PC-3 (cell line): ENCODE data around the gene CDHR5. TPM values are rescaled to one million over a fixed set of nuclear protein-coding genes. Genes with fewer than 3 reads are reported as not detected.

Experiments
- ATAC-seq: fragments of 200-7000 bp; cut with Tn5 transposase; 2 replicates; pipeline ENCODE4 v1.9.1; 2020; ENCODE audit warnings: mild to moderate bottlenecking, moderate library complexity
- BruUV-seq: library from RNA; stranded (reverse); fragments of 400-500 nt; replicated peaks from 2 replicates; lab custom pipeline; 2021; lab: Mats Ljungman, UMichigan
- CTCF ChIA-PET: fragments of 300-600 bp; sonication (Branson Sonifier 250); formaldehyde crosslinking; loops from one replicate; lab custom pipeline; 2022; ENCODE audit warnings: antibody characterized with exemption; lab: Charles Lee
- POLR2A ChIA-PET: fragments of 300-600 bp; sonication (Branson Sonifier 250); formaldehyde crosslinking; loops from one replicate; lab custom pipeline; 2022; ENCODE audit warnings: antibody characterized with exemption; ENCODE audit not compliant: unreplicated experiment; lab: Charles Lee
- DNase-seq: peaks from one replicate; pipeline ENCODE4 v3.0.0-alpha.2; 2015
- H2AFZ ChIP-seq: fragments of 300-600 bp; sonication (generic); 2 replicates; pipeline ENCODE4 v1.6.0; 2016; ENCODE audit warnings: antibody characterized with exemption, low read length
- H3F3A ChIP-seq: fragments of 300-600 bp; sonication (generic); one replicate; pipeline ENCODE4 v1.6.0; 2017; ENCODE audit warnings: antibody characterized with exemption, low read length, control low read depth, mild to moderate bottlenecking; ENCODE audit not compliant: unreplicated experiment
- H3K27ac ChIP-seq: fragments of 300-600 bp; sonication (generic); 2 replicates; pipeline ENCODE4 v1.5.1; 2016; ENCODE audit warnings: mild to moderate bottlenecking, low read length
- H3K27me3 ChIP-seq: fragments of 300-600 bp; sonication (generic); 2 replicates; pipeline ENCODE4 v1.6.1; 2016; ENCODE audit warnings: low read length, mixed read lengths
- H3K36me3 ChIP-seq: fragments of 300-600 bp; sonication (generic); 2 replicates; pipeline ENCODE4 v1.6.1; 2016; ENCODE audit warnings: low read depth, mixed run types, low read length, mixed read lengths
- H3K4me1 ChIP-seq: fragments of 300-600 bp; sonication (generic); 2 replicates; pipeline ENCODE4 v1.5.1; 2016; ENCODE audit warnings: low read length; ENCODE audit not compliant: insufficient read depth
- H3K4me2 ChIP-seq: fragments of 300-600 bp; sonication (generic); 2 replicates; pipeline ENCODE4 v1.6.0; 2016; ENCODE audit warnings: low read length
- H3K4me3 ChIP-seq: fragments of 300-600 bp; sonication (generic); 2 replicates; pipeline ENCODE4 v1.5.1; 2016; ENCODE audit warnings: mild to moderate bottlenecking, low read length, mixed read lengths
- H3K79me2 ChIP-seq: fragments of 300-600 bp; sonication (generic); 2 replicates; pipeline ENCODE4 v1.6.1; 2017; ENCODE audit warnings: low read length, mixed read lengths
- H3K9ac ChIP-seq: fragments of 300-600 bp; sonication (generic); 2 replicates; pipeline ENCODE4 v1.6.0; 2016; ENCODE audit warnings: mild to moderate bottlenecking, low read length
- H3K9me2 ChIP-seq: fragments of 300-600 bp; sonication (generic); replicated peaks from 2 replicates; pipeline ENCODE4 v1.6.1; 2016; ENCODE audit warnings: mixed run types, low read length, mixed read lengths
- H3K9me3 ChIP-seq: fragments of 300-600 bp; sonication (generic); 2 replicates; pipeline ENCODE4 v1.6.1; 2016; ENCODE audit warnings: low read length, mixed read lengths
- H4K20me1 ChIP-seq: fragments of 300-600 bp; sonication (generic); 2 replicates; pipeline ENCODE4 v1.6.1; 2016; ENCODE audit warnings: low read length, mixed read lengths
- EZH2 ChIP-seq: fragments of 300-600 bp; sonication (generic); IDR thresholded peaks from one replicate; pipeline ENCODE4 v1.6.1; 2017; ENCODE audit warnings: antibody characterized with exemption, mild to moderate bottlenecking, low read length; ENCODE audit not compliant: unreplicated experiment
- EZH2phosphoT487 ChIP-seq: fragments of 300-600 bp; sonication (generic); IDR thresholded peaks from 2 replicates; pipeline ENCODE4 v1.6.1; 2018; ENCODE audit warnings: mild to moderate bottlenecking, antibody characterized with exemption, low read length, borderline replicate concordance
- intact Hi-C: fragments of 100-400 bp; cut with micrococcal nuclease; formaldehyde crosslinking; loops from 2 replicates; pipeline ENCODE4 v1.9.0; 2023
- total RNA-seq: library from RNA; depleted of rRNA; stranded (reverse); fragments of >200 nt; gene quantifications from 2 replicates; pipeline ENCODE4 v1.2.3, GENCODE V29; 2014
- TF ChIP-seq, protein P1 (sequence below): fragments of 300-600 bp; sonication (generic); conservative IDR thresholded peaks from 2 replicates; pipeline ENCODE4 v1.5.1; 2017; ENCODE audit warnings: antibody characterized with exemption, low read depth, mild to moderate bottlenecking, low read length

CDHR5 gene
- total RNA-seq, 1 experiment from 2014 or later, result not detected

DNA sequence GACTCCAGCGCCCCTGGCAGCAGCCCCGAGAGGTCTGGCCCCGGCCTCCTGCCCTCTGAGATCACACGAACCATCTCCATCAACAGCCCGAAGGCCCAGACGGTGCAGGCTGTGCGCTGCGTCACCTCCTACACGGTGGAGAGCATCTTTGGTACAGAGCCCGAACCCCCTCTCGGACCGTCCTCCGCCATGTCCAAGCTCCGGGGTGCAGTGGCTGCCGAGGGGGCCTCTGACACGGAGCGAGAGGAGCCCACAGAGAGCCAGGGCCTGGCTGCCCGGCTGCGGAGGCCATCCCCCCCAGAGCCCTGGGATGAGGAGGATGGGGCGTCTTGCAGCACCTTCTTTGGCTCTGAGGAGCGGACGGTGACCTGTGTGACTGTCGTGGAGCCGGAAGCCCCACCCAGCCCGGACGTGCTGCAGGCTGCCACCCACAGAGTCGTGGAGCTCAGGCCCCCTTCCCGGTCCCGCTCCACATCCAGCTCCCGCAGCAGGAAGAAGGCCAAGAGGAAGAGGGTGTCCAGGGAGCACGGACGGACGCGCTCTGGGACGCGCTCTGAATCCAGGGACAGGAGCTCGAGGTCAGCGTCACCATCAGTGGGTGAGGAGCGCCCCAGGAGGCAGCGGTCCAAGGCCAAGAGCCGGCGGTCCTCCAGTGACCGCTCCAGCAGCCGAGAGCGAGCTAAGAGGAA, 16.6 kb downstream of the CDHR5 start:
- Histone ChIP-seq H2AFZ (no peak overlapping the region), H3K9ac (no peak overlapping the region), H3K4me2 (no peak overlapping the region), H3F3A (peaks cover 7% of the 10 kb centered on the region), H3K9me3 (no peaks in the 10 kb centered on the region), H3K27me3 (no peaks in the 10 kb centered on the region), H3K4me1 (0 out of 2 replicates have a peak, but pooled peaks cover 3% of the 10 kb centered on the region), H3K4me3 (no peak overlapping the region), H3K36me3 (peaks cover 46% of the 10 kb centered on the region), H4K20me1 (peaks cover 12% of the 10 kb centered on the region), H3K79me2 (no peaks in the 10 kb centered on the region), H3K9me2 (no peaks in the 10 kb centered on the region), H3K27ac (no peak overlapping the region)
- ATAC-seq (no peak), DNase-seq (no peak)
- ChIA-PET POLR2A (no interaction called here), CTCF (no interaction called here)
- no TSS peak for BruUV-seq
- TF ChIP-seq EZH2, result no peak
- TF ChIP-seq, protein P1, sequence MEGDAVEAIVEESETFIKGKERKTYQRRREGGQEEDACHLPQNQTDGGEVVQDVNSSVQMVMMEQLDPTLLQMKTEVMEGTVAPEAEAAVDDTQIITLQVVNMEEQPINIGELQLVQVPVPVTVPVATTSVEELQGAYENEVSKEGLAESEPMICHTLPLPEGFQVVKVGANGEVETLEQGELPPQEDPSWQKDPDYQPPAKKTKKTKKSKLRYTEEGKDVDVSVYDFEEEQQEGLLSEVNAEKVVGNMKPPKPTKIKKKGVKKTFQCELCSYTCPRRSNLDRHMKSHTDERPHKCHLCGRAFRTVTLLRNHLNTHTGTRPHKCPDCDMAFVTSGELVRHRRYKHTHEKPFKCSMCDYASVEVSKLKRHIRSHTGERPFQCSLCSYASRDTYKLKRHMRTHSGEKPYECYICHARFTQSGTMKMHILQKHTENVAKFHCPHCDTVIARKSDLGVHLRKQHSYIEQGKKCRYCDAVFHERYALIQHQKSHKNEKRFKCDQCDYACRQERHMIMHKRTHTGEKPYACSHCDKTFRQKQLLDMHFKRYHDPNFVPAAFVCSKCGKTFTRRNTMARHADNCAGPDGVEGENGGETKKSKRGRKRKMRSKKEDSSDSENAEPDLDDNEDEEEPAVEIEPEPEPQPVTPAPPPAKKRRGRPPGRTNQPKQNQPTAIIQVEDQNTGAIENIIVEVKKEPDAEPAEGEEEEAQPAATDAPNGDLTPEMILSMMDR, result no peak
- no peak for TF ChIP-seq EZH2phosphoT487
- intact Hi-C loops, result no loop called here

GRCh38 chr11:607020-607780, 17.6 kb downstream of the CDHR5 start:
- intact Hi-C loops, result no loop called here
- DNase-seq, result no peak
- Histone ChIP-seq H3K9me3 (no peaks in the 10 kb centered on the region), H3K4me2 (no peak overlapping the region), H3K27ac (no peak overlapping the region), H3F3A (no peaks in the 10 kb centered on the region), H3K4me1 (no peaks in the 10 kb centered on the region), H4K20me1 (peaks cover 3% of the 10 kb centered on the region), H3K79me2 (no peaks in the 10 kb centered on the region), H3K9ac (no peak overlapping the region), H3K9me2 (no peaks in the 10 kb centered on the region), H2AFZ (no peak overlapping the region), H3K36me3 (peaks cover 39% of the 10 kb centered on the region), H3K4me3 (no peak overlapping the region), H3K27me3 (no peaks in the 10 kb centered on the region)
- BruUV-seq, result no TSS peak
- ATAC-seq, result no peak
- ChIA-PET POLR2A (no interaction called here), CTCF (no interaction called here)
- no peak for TF ChIP-seq EZH2phosphoT487
- TF ChIP-seq, protein P1, result no peak
- TF ChIP-seq EZH2, result no peak

- ChIA-PET CTCF (no interaction called here), POLR2A (no interaction called here)
- Histone ChIP-seq H3K9me3 (no peaks in the 10 kb centered on the region), H3K4me3 (no peak overlapping the region), H4K20me1 (no peaks in the 10 kb centered on the region), H3K79me2 (no peaks in the 10 kb centered on the region), H3K27ac (no peak overlapping the region), H3K36me3 (peaks cover 36% of the 10 kb centered on the region), H3K9ac (no peak overlapping the region), H3K4me2 (no peak overlapping the region), H3K9me2 (no peaks in the 10 kb centered on the region), H3K4me1 (no peaks in the 10 kb centered on the region), H2AFZ (no peak overlapping the region), H3F3A (no peaks in the 10 kb centered on the region), H3K27me3 (no peaks in the 10 kb centered on the region)
- intact Hi-C loops, result no loop called here
- BruUV-seq, result no TSS peak
- TF ChIP-seq EZH2 (no peak), EZH2phosphoT487 (no peak)
- TF ChIP-seq, protein P1, result no peak
- ATAC-seq (peak; percentile 60), DNase-seq (peak; percentile 23)
Measured at GRCh38 chr11:606245-606644, 18.5 kb downstream of the CDHR5 start.
